ENCODE measurements around the gene GANAB.
"Not testable (repeated sequence)": the region's sequence is repeated elsewhere in the genome, so short reads cannot be mapped to it uniquely, and the experiment has no call there.

The GANAB gene

GRCh38 chr11:62621027-62621566, 25.3 kb downstream of the GANAB start:
- no peak for FAIRE-seq

- FAIRE-seq, result not testable (repeated sequence)
Observed at GRCh38 chr11:62616957-62617356, 29.5 kb downstream of the GANAB start.

GRCh38 chr11:62615521-62615920, 30.9 kb downstream of the GANAB start:
- no peak for FAIRE-seq

GRCh38 chr11:62614275-62614674, 32.1 kb downstream of the GANAB start:
- FAIRE-seq, result no peak

GRCh38 chr11:62613291-62613778, 33.1 kb downstream of the GANAB start:
- no peak for FAIRE-seq

GRCh38 chr11:62612366-62613290, 33.8 kb downstream of the GANAB start, which contains the start of the genes EML3 and ROM1:
EML3 (minus strand) TSS chr11:62612775; CDS start chr11:62612457, 318 bp downstream.
ROM1 (plus strand) TSS chr11:62613257; CDS start chr11:62613282, 25 bp downstream.
- FAIRE-seq, result no peak

GRCh38 chr11:62611705-62612365, 34.6 kb downstream of the GANAB start:
- FAIRE-seq, result no peak

GRCh38 chr11:62610814-62611704, 35.4 kb downstream of the GANAB start:
- FAIRE-seq, result no peak

GRCh38 chr11:62610403-62610802, 36.0 kb downstream of the GANAB start:
- FAIRE-seq, result no peak

GRCh38 chr11:62608776-62609175, 37.6 kb downstream of the GANAB start:
- FAIRE-seq, result no peak

GRCh38 chr11:62607714-62608113, 38.7 kb downstream of the GANAB start:
- FAIRE-seq, result no peak

GRCh38 chr11:62605902-62606301, 40.5 kb downstream of the GANAB start:
- no peak for FAIRE-seq

GRCh38 chr11:62605467-62605866, 40.9 kb downstream of the GANAB start:
- FAIRE-seq, result no peak

- FAIRE-seq, result no peak
Observed at GRCh38 chr11:62604460-62605120, 41.8 kb downstream of the GANAB start.

GRCh38 chr11:62603776-62604299, 42.6 kb downstream of the GANAB start:
- FAIRE-seq, result no peak

- FAIRE-seq, result no peak
Observed at GRCh38 chr11:62603072-62603408, 43.4 kb downstream of the GANAB start.

GRCh38 chr11:62602141-62603071, 44.0 kb downstream of the GANAB start:
- FAIRE-seq, result no peak

GRCh38 chr11:62601372-62602140, 44.9 kb downstream of the GANAB start, which contains the start of gene MTA2:
MTA2 (minus strand) TSS chr11:62601865; CDS start chr11:62601450, 415 bp downstream.
- peak; percentile 62 for FAIRE-seq

GRCh38 chr11:62601122-62601371, 45.4 kb downstream of the GANAB start:
- no peak for FAIRE-seq

Measured in colon (tissue), 2 donors.